Naive thymus-derived CD4-positive, alpha-beta T cell (primary cell): Measurements from ENCODE around the gene ABCA2. TPM values are rescaled to one million over a fixed set of nuclear protein-coding genes. Genes with fewer than 3 reads are reported as not detected.

ENCODE experiments used
- polyA plus RNA-seq, 2 donors: library from polyadenylated mRNA; unstranded; fragments of 300-500 nt; fragmentation: Illumina TruSeq; gene quantifications; one replicate each; pipeline ENCODE4 v1.2.3, GENCODE V29; 2021
- total RNA-seq, 6 experiments: library from RNA in 5 of 6; stranded (reverse) in 5 of 6; gene quantifications; 1 replicate in 5 of 6; 2 replicates in 1 of 6; pipeline ENCODE4 v1.2.3 and lab custom pipeline; 2021 to 2026

ABCA2 gene
- total and polyA plus RNA-seq, 7 experiments from 2014 or later, result 1.8 to 112 (median 25.1) TPM

Other genes starting within 250 kb of the ABCA2 start
Only the 30 nearest of the 38 such genes appear.
- 1 to 10 TPM in 3 of 5 experiments, under 1 TPM in 2; 0.81 to 7.5 (median 1.8) TPM for gene AJM1, start 185.8 kb downstream of the ABCA2 start, total RNA-seq
- under 1 TPM in 1 of 2 donors, not detected in 1; 0.04 TPM for gene AJM1, start 185.8 kb downstream of the ABCA2 start, polyA plus RNA-seq
- gene PHPT1, start 178.8 kb downstream of the ABCA2 start, total RNA-seq, result 100 to 1,000 TPM in 1 of 5 experiments, 10 to 100 TPM in 4; 17.7 to 167 (median 27.7) TPM
- 10 to 100 TPM; 57.0 to 75.7 TPM for gene PHPT1, start 178.8 kb downstream of the ABCA2 start, polyA plus RNA-seq
- gene MAMDC4, start 175.9 kb downstream of the ABCA2 start, total RNA-seq, result 10 to 100 TPM in 1 of 5 experiments, 1 to 10 TPM in 4; 3.7 to 27.7 (median 6.1) TPM
- gene MAMDC4, start 175.9 kb downstream of the ABCA2 start, polyA plus RNA-seq, result under 1 TPM in 1 of 2 donors, not detected in 1; 0.22 TPM
- 100 to 1,000 TPM; 224 to 369 (median 283) TPM for gene EDF1, start 161.9 kb downstream of the ABCA2 start, total RNA-seq
- gene EDF1, start 161.9 kb downstream of the ABCA2 start, polyA plus RNA-seq, result 100 to 1,000 TPM; 337 to 404 TPM
- gene TRAF2, start 141.7 kb downstream of the ABCA2 start, total RNA-seq, result 10 to 100 TPM; 14.6 to 72.8 (median 29.6) TPM
- gene TRAF2, start 141.7 kb downstream of the ABCA2 start, polyA plus RNA-seq, result 10 to 100 TPM; 11.9 to 29.1 TPM
- gene FBXW5, start 83.5 kb downstream of the ABCA2 start, total RNA-seq, result 100 to 1,000 TPM in 1 of 5 experiments, 10 to 100 TPM in 4; 54.3 to 105 (median 94.5) TPM
- gene FBXW5, start 83.5 kb downstream of the ABCA2 start, polyA plus RNA-seq, result 100 to 1,000 TPM in 1 of 2 donors, 10 to 100 TPM in 1; 59.1 to 113 TPM
- 1 to 10 TPM in 3 of 5 experiments, under 1 TPM in 2; 0.77 to 3.6 (median 1.4) TPM for gene C8G, start 83.0 kb downstream of the ABCA2 start, total RNA-seq
- gene C8G, start 83.0 kb downstream of the ABCA2 start, polyA plus RNA-seq, result not detected
- 1 to 10 TPM in 4 of 5 experiments, under 1 TPM in 1; 0.89 to 4.9 (median 2.6) TPM for gene LCN12, start 76.0 kb downstream of the ABCA2 start, total RNA-seq
- gene LCN12, start 76.0 kb downstream of the ABCA2 start, polyA plus RNA-seq, result not detected
- gene PTGDS, start 50.7 kb downstream of the ABCA2 start, total RNA-seq, result 10 to 100 TPM in 1 of 5 experiments, 1 to 10 TPM in 3, under 1 TPM in 1; 0.97 to 68.7 (median 4.3) TPM
- gene PTGDS, start 50.7 kb downstream of the ABCA2 start, polyA plus RNA-seq, result not detected
- 1 to 10 TPM in 1 of 5 experiments, under 1 TPM in 2, not detected in 2; 0.12 to 1.9 (median 0.13) TPM for gene LCNL1, start 45.2 kb downstream of the ABCA2 start, total RNA-seq
- gene LCNL1, start 45.2 kb downstream of the ABCA2 start, polyA plus RNA-seq, result not detected
- 10 to 100 TPM; 54.8 to 78.2 (median 68.0) TPM for gene PAXX, start 35.8 kb downstream of the ABCA2 start, total RNA-seq
- gene PAXX, start 35.8 kb downstream of the ABCA2 start, polyA plus RNA-seq, result 10 to 100 TPM; 49.3 to 59.1 TPM
- 10 to 100 TPM in 1 of 5 experiments, 1 to 10 TPM in 1, under 1 TPM in 2, not detected in 1; 0.46 to 13.0 (median 1.4) TPM for gene CLIC3, start 31.7 kb downstream of the ABCA2 start, total RNA-seq
- gene CLIC3, start 31.7 kb downstream of the ABCA2 start, polyA plus RNA-seq, result under 1 TPM; 0.31 to 0.77 TPM
- gene FUT7, start 3.9 kb upstream of the ABCA2 start, total RNA-seq, result 1 to 10 TPM in 1 of 5 experiments, under 1 TPM in 3, not detected in 1; 0.27 to 4.6 (median 0.50) TPM
- under 1 TPM; 0.06 to 0.25 TPM for gene FUT7, start 3.9 kb upstream of the ABCA2 start, polyA plus RNA-seq
- gene NPDC1, start 17.9 kb upstream of the ABCA2 start, total RNA-seq, result 10 to 100 TPM in 2 of 5 experiments, 1 to 10 TPM in 3; 2.3 to 37.5 (median 7.4) TPM
- 1 to 10 TPM in 1 of 2 donors, under 1 TPM in 1; 0.36 to 1.2 TPM for gene NPDC1, start 17.9 kb upstream of the ABCA2 start, polyA plus RNA-seq
- not detected for gene ENTPD2, start 25.8 kb upstream of the ABCA2 start, total RNA-seq
- gene ENTPD2, start 25.8 kb upstream of the ABCA2 start, polyA plus RNA-seq, result not detected
- 10 to 100 TPM in 1 of 5 experiments, 1 to 10 TPM in 1, under 1 TPM in 3; 0.16 to 22.1 (median 0.74) TPM for gene SAPCD2, start 42.3 kb upstream of the ABCA2 start, total RNA-seq
- under 1 TPM in 1 of 2 donors, not detected in 1; 0.18 TPM for gene SAPCD2, start 42.3 kb upstream of the ABCA2 start, polyA plus RNA-seq
- gene UAP1L1, start 49.3 kb upstream of the ABCA2 start, total RNA-seq, result 10 to 100 TPM; 11.6 to 27.6 (median 15.2) TPM
- gene UAP1L1, start 49.3 kb upstream of the ABCA2 start, polyA plus RNA-seq, result 1 to 10 TPM in 1 of 2 donors, under 1 TPM in 1; 0.71 to 1.4 TPM
- 10 to 100 TPM; 57.3 to 74.2 (median 70.2) TPM for gene MAN1B1, start 58.7 kb upstream of the ABCA2 start, total RNA-seq
- 10 to 100 TPM; 36.0 to 51.2 TPM for gene MAN1B1, start 58.7 kb upstream of the ABCA2 start, polyA plus RNA-seq
- gene DPP7, start 86.5 kb upstream of the ABCA2 start, total RNA-seq, result 100 to 1,000 TPM; 235 to 328 (median 298) TPM
- gene DPP7, start 86.5 kb upstream of the ABCA2 start, polyA plus RNA-seq, result 100 to 1,000 TPM in 1 of 2 donors, 10 to 100 TPM in 1; 86.9 to 120 TPM
- not detected for gene GRIN1, start 110.9 kb upstream of the ABCA2 start, total RNA-seq
- gene GRIN1, start 110.9 kb upstream of the ABCA2 start, polyA plus RNA-seq, result not detected
- gene LRRC26, start 141.8 kb upstream of the ABCA2 start, total RNA-seq, result under 1 TPM in 1 of 5 experiments, not detected in 4; 0.42 TPM
- not detected for gene LRRC26, start 141.8 kb upstream of the ABCA2 start, polyA plus RNA-seq
- gene TMEM210, start 143.8 kb upstream of the ABCA2 start, total RNA-seq, result not detected
- not detected for gene TMEM210, start 143.8 kb upstream of the ABCA2 start, polyA plus RNA-seq
- 100 to 1,000 TPM in 4 of 5 experiments, 10 to 100 TPM in 1; 77.3 to 147 (median 134) TPM for gene ANAPC2, start 160.3 kb upstream of the ABCA2 start, total RNA-seq
- 1 to 10 TPM; 7.4 to 7.8 TPM for gene ANAPC2, start 160.3 kb upstream of the ABCA2 start, polyA plus RNA-seq
- gene SSNA1, start 160.4 kb upstream of the ABCA2 start, total RNA-seq, result 10 to 100 TPM; 37.9 to 75.6 (median 46.8) TPM
- 100 to 1,000 TPM; 106 to 133 TPM for gene SSNA1, start 160.4 kb upstream of the ABCA2 start, polyA plus RNA-seq
- 10 to 100 TPM in 1 of 5 experiments, 1 to 10 TPM in 4; 7.1 to 13.5 (median 8.5) TPM for gene TPRN, start 172.5 kb upstream of the ABCA2 start, total RNA-seq
- under 1 TPM; 0.35 to 0.54 TPM for gene TPRN, start 172.5 kb upstream of the ABCA2 start, polyA plus RNA-seq
- 10 to 100 TPM; 22.6 to 43.2 (median 34.7) TPM for gene TMEM203, start 177.4 kb upstream of the ABCA2 start, total RNA-seq
- 100 to 1,000 TPM; 156 to 172 TPM for gene TMEM203, start 177.4 kb upstream of the ABCA2 start, polyA plus RNA-seq
- gene NDOR1, start 177.5 kb upstream of the ABCA2 start, total RNA-seq, result 10 to 100 TPM; 32.2 to 42.0 (median 34.0) TPM
- 10 to 100 TPM in 1 of 2 donors, 1 to 10 TPM in 1; 4.5 to 10.3 TPM for gene NDOR1, start 177.5 kb upstream of the ABCA2 start, polyA plus RNA-seq
- 1 to 10 TPM in 4 of 5 experiments, under 1 TPM in 1; 0.85 to 4.3 (median 1.2) TPM for gene RNF208, start 194.0 kb upstream of the ABCA2 start, total RNA-seq
- not detected for gene RNF208, start 194.0 kb upstream of the ABCA2 start, polyA plus RNA-seq
- gene CYSRT1, start 196.9 kb upstream of the ABCA2 start, total RNA-seq, result under 1 TPM in 3 of 5 experiments, not detected in 2; 0.45 to 0.63 (median 0.46) TPM
- under 1 TPM in 1 of 2 donors, not detected in 1; 0.52 TPM for gene CYSRT1, start 196.9 kb upstream of the ABCA2 start, polyA plus RNA-seq
- gene RNF224, start 199.3 kb upstream of the ABCA2 start, total RNA-seq, result under 1 TPM in 1 of 5 experiments, not detected in 4; 0.12 TPM
- not detected for gene RNF224, start 199.3 kb upstream of the ABCA2 start, polyA plus RNA-seq